Stimulated activated CD8-positive, alpha-beta memory T cell treated with anti-CD3 and anti-CD28 coated beads, Interleukin-12 subunit alpha, Interleukin-12 subunit beta, amount 100 ng/mL, for 4 hours (primary cell): ENCODE results near the gene IGSF21.
"Not testable (repeated sequence)": the region's sequence is repeated elsewhere in the genome, so short reads cannot be mapped to it uniquely, and the experiment has no call there.

Source experiments
- DNase-seq: peaks from one replicate; pipeline ENCODE4 v3.0.0-alpha.2; 2020; ENCODE audit warnings: low read depth

IGSF21 gene

DNA sequence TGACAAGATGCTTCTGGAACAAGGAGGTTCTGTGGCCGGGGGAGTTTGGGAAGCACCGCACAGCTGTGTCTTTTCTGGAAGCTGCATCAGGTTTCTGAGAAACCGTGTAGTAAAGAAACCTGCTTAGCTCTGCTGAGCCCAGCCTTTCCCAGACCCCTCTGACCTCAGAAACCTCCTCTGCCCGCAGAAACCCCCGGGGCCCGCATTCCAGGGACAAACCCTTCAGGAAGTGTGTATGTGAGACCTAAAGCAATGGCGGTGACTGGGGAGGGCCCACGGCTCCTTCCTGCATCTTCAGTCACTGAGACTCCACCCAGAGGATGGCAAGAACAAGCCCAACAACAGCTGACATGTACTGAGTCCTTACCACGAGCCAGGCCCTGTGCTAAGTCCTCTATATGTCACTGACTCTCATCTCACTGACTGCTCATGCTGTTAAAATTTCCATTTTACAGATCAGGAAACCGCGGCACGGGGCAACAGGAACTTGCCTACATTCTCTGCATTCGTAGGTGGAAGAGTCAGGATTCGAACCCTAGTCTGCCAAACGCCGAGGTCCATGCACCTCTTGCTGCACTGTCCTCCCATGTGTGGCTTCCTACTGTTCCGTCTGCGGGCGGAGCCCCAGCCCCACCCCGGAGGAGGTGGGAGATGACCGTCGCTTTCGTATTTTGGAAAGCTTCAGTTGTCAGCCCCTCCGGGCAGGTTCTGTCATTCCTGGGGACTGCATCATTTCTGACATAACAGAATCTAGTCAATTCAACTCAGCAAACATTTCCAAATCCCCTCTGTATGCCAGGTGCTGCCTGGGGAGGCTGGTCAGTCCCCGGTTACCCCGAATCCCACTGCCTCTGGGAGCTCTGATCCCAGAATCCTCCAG, 299.8 kb downstream of the IGSF21 start:
- no peak for DNase-seq

DNA sequence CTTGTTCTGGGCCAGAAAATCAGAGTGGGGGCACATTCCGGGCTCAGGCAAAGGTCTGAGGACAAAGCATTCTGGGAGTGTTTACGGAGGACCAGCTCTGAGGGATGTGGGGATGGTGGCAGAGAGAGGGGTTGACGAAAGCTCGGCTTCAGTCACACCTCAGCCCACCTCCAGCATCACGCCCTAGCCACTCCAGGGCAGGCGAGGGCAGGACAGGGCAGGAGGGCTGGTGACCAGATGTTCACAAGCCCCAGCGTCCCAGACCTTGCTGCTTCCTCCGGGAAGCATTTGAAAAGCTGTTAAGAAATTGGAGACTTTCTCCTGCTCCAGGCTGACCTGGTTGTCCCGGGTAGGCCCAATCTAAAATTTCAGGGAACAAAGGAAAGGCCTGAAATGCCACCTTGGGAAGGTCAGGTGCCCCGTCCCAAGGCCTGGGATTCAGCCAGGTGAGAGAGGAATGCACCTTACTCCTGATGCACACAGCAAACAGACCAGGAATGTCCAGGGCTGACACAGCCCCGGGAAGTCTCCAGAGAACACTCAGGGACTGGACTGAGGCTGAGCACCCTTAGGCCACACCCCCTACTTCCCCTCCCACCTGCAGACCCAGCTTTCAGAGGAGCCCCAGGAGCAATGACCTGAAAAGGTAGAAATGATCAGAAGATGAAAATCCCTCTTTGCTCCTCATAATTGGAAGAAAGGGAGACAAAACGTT, 301.2 kb downstream of the IGSF21 start:
- DNase-seq: no peak

DNA sequence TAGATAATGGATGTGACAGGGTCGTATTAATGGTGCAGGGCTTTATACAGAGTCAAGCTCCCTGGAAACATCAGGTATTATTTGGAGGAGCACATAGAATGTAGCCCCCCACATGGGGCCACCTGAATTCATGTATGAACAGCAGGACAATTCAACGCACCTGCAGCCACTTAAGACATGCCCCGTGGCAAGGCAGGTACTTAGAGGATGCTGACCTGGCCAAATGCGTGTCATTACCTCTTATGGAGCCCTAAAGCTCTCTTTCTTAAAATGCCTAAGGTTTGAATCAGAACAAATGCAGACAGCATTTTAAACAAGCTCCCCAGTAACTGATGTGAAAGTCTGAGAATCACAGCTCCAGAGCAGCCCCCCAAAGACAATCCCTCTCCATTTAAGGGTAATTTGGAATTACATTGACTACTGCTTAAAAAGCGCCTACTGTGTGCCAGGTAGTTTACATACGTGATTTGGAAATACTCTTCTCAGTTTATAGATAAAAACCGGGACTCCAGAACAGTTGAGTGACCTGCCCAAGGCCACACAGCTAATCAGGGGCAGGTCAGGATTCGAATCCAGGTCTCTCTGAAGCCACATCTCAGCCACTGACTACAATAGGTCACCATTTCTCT, 302.1 kb downstream of the IGSF21 start:
- no peak for DNase-seq

DNA sequence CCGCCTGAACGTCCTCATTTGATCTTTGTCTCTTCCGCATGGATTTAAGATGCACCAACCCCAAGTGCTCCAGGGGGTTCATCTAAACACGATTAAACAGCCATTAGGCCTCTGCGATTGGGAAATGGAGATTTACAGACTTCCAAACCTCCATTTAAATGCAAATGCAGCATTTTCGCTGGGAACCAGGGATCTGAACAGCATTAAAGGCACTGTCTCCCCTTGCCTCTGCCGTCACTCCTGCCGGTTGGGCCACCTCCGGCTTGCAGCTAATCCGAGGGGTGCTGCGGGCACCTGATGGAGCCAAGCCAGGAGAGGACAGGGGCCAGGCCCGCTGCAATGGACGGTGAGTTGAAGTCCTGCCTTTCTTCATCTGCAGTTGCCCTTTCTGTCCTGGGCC, 302.8 kb downstream of the IGSF21 start:
- DNase-seq: no peak

DNA sequence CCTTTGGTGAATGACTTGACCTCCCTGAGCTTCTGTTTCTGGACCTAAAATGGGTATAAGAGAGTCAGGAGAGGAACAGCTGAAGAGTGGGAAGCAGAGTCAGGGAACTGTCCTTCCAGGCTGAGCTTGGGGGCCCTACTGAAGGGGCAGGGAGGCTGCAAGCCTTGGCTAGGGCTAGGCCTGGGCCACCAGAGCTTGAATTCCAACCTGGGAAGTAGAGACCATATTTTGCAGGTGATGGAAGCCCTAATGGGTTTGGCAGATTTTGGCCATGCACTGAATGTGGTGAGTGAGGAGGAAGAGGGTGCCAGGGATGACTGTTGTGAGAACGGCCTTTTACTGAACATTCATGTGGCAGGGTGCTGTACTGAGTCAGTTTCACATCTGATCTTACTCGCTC, 303.7 kb downstream of the IGSF21 start:
- DNase-seq: no peak

DNA sequence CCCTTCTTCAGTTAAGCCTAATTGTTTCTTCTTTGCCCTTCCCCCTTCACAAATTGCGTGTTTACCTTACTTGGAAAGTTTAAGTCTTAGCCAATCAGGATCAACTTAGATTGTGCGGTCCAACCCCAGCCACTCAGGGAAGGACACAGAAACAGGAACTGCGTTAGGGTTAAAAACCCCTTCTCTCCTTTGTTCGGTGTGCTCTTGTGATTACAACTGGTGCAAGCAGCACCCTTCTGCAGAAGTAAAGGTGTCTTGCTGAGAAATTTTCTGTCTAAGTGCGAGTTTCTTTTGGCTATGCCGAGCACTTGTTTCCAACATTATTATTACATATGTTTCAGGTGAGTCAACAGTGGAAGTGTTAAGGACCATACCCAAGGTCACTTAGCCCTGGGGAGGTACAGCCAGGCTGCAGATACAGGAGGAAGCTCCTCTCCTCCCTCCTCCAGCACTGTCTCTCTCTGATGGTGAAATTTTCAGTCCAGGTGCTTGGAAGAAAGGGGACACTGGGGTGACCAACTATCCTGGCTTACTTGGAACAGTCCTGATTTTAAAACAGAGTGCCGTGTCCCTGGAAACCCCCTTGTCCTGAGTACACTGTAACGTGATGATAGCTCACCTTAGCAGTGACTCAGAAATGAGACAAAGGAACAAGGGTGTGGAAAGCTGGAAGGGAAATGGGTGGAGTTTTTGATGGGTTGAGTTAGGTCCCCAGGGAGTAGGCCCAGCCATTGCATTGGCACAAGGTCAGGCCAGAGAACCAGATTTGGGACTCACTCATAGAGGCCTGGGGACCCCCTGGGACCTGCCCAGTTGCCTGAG, 304.4 kb downstream of the IGSF21 start:
- DNase-seq: no peak

DNA sequence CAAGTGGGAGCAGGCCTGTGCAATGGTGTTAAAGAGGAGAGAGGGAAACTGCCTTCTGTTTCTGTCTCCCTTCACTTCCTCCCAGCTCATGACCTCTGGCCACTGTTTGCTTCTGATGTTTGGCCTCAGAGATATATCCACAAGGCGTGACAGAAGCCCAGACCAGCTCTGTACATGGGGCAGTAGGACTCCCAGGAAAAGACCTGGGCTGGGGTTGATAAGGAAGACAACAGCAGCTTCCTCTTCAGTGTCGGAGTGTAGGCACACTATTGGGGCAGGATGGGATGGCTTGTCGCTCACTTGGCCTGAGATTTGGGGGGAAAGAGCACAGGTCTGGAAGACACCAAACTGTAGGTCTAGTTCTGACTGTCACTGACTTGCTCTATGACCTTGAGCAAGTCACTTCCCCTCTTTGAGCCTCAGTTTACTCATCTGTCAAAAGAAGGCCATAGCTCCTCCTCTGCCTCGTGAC, 305.3 kb downstream of the IGSF21 start:
- no peak for DNase-seq

DNA sequence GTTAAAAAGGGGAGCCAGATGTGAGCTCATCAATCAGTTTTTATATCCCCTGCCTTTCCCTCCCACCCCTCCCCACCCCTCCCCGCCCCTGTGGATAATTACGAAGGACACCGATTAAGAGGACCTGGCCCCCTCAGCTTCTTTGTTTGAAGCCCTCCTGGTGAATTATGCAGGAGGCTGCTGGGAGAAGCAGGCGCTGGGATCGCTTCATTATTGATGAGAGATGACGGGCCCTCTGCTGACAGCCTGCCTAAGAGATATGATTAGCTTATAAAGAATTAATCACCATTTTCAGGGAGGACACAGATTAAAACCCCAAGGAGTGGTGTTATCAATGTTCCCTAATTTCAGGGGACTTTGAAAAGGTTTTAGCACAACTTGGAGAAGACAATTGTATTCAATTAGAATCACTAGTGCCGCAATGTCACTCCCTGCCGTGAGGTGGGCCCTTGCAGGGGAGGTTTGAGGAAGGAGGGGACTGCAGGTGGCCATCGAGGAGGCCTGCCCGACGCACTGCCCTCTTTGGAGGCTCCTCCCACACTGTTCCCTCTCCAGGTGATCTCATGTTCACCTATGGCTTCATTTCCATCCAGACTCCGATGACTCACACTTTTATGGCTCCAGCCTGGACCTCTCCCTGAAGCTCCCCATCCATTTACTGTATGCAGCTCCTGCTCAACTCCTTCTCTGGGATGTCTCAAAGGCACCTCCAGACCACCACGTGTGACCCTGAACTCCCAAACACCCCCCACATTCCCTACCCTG, 306.1 kb downstream of the IGSF21 start:
- DNase-seq: no peak

DNA sequence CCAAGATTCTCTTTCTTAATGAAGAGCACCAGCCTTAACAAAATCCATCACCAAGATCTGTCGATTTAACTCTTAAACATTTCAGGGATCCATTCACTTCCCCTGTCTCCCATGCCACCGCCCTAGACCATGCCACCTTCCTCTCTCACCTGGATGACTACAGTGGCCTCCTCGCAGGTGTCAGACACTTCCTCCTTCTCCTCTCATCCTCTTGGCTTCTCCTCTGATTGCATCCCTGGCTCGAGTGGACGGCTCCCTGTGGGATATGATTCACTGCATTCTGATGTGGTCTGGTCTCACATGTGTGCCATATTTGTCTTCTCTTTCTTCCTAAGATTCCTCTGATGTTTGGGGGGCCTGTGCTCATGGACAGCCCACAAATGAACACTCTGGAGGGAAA, 306.7 kb downstream of the IGSF21 start:
- no peak for DNase-seq

DNA sequence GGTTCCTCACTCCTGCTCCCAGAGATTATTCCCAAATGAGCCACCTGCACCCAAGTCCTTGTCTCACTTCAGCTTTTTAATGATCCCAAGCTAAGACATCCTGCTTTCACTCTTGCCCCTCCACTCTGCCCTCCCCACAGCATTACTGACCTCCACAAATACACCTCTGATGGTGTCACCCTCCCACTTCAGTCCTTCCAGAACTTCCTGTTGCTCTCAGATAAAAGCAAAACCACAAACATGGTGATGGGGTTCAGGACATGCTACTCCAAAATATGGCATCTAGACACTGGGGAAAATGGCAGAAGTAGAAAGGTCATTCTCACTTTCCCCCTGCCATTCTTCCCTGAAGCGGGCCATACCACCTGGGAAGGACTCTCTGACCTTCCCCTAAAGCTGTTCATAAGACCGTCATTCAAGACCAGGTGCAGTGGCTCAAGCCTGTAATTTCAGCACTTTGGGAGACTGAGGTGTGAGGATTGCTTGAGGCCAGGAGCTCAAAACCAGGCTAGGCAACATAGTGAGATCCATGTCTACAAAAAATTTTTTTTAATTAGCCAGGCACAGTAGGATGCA, 307.4 kb downstream of the IGSF21 start:
- no peak for DNase-seq

DNA sequence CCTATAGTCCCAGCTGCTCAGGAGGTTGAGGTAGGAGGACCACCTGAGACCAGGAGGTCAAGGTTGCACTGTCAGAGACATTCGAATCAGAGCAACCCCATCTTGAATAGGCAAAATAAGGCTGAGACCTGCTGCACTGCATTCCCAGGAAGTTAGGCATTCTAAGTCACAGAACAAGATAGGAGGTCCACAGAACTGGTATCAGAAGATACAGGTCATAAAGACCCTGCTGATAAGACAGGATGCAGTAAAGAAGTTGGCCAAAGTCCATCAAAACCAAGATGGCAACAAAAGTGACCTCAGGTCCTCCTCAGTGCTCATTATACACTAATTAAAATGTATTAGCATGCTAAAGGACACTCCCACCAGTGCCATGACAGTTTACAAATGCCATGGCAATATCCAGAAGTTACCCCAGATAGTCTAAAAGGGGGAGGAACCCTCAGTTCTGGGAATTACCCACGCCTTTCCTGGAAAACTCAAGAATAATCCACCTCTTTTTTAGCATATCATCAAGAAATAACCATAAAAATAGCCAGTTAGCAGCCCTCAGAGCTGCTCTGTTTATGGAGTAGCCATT, 307.9 kb downstream of the IGSF21 start:
- DNase-seq: no peak

DNA sequence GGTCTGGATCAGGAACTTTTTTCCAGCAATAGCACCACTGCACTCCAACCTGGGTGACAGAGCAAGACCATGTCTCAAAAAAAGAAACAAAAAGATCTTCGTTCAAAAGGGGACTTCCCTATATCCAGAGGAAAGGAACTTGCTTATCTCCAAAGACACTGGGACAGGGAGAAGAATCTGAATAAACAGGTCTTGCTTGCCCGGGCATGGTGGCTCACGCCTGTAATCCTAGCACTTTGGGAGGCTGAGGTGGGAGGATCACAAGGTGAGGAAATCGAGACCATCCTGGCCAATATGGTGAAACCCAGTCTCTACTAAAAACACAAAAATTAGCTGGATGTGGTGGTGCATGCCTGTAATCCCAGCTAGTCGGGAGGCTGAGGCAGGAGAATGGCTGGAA, 308.5 kb downstream of the IGSF21 start:
- DNase-seq: not testable (repeated sequence)

DNA sequence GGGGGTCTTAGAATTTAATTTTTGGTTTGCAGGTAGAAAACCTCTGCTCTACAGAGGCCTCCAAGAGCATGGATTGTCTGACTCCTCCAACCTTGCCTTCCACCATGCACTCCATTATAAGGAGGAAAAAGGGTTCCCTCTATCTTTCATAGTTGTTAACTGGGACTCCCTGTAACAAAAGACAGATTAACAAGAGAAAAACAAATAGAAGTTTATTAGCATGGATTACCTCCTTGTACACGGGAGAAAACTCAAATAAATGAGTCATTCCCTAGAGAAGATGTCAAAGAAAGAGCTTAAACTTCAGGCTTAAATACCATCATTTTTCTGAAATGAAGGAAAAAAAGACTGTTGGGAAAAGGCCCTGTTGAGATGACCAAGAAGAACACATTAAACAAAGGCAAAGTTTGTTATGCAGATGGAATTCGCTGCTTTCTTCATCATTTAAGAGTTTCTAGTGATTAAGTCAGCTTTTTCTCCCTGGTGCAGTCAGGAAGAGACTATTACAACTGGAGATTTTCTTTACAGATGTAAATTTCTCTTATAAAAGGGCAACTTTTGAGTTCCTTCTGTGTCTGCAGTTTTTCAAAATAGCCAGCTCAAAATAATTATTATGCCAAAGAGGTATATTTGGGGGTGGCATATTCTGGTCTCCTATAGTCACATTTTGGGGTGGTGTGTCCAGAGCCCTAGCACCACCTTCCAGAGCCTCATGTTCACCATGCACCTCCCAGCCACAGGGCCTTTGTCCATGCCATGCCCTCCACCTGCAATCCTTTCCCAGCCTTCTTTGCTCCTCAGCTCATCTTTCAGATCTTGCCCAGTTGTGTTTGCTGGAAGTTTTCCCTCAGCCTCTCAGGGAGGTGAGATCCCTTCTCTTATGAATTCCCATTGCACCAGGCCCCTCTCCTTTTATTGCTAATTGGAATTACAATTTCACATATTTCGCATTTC, 310.0 kb downstream of the IGSF21 start:
- DNase-seq: no peak

DNA sequence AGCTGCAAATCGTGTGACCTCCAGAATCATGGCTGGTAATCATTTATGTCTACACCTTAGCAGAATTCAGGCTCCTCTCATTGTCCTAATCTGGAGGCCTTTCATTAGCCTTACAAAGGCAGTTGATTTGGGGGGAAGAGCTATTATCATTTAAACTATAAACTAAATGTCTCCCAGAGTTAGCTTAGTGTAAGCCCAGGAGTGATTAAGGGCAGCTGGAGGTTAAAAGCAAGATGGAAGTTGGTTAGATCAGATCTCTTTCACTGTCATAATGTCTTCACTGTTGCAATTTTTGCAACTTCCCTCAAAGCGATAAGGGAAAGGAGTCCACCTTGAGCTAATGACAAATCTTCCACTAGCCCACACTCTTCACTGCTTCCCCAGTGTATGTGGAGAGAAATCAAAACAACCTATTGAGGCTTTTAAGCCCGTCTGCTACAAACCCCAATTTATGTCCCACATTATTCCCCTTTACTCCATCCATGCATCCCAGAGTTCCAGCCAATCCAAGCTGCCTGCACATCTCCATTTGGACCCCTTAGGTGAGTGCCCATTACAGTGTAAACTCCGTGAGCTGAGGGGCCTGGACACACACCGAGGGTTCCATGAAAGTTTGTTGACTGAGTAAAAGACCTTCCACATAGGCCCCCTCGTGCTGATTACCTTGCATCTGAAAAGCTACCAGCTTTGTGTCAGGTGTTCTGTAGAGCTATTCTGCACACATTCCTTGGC, 311.7 kb downstream of the IGSF21 start:
- no peak for DNase-seq

DNA sequence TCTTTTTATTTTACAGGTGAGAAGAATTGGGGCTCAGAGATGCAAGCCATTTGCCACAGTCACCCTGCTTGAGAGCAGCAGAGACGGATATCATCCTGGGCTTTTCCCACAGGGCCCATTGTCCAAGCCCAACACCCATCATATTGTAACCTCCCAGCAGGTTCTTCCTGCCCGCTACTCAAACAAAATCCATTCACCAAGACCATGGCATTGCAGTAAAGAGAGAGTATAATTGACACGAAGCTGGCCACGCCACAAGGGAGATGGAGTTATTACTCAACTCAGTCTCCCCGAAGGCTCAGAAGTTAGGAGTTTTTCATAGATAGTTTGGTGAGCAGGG, 312.2 kb downstream of the IGSF21 start:
- DNase-seq: no peak

DNA sequence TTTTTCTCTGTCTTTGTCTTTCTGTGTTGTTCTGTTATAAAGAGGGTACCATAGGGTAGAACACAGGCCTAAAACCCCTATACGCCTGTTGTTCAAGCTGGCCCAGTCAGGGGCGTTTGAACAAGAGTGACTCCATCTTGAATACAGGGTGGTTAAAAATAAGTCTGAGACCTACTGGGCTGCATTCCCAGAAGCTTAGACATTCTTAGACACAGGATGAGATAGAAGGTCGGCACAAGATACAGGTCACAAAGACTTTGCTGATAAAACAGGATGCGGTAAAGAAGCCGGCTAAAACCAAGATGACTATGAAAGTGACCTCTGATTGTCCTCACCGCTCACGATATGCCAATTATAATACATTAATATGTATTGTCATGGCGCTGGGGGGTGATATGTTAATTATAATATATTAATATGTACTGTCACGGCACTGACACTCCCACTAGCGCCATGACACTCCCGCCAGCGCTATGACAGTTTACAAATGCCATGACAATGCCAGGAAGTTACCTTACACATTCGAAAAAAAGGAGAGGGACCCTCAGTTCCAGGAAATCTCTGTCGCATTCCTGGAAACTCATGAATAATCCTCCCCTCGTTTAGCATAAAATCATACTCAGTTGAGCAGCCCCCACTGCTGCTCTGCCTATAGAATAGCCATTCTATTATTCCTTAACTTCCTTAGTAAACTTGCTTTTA, 314.6 kb downstream of the IGSF21 start:
- DNase-seq: no peak

DNA sequence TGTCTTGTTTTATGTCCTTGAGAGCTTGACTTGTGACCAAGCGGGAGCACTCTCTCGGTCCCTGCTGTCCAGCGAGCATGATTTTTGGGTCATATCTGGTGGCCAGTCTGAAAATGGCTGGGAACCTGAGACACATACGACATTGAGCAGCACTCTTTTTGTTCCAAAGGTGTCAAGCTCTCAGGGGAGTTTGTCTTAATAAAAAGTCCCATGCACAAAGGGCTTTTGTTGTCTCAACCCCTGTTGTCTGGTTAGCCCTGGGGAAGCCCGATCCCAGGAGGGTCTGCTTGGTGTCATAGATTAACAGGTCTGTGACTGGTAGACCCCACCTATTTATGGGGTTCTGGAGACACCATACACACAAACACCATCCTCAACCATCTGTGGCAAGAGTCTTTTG, 315.4 kb downstream of the IGSF21 start:
- DNase-seq: no peak

DNA sequence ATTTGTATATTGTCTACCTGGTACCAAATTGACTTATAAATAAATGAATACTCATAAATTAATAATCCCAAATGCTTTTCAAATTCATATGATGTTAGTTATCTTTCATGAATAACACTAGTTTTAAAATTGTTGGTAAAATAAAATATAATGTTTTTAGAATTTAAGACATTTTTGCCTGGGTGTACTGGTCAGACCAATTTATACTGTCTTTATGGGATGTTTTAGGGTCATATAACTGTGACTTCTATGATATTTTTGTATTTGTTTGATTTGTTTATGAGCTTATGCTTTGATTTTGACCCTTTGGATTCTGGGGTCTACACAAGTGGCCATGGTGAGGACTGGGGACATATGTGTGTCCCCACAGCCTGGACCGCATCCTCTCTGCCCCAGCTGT, 319.0 kb downstream of the IGSF21 start:
- DNase-seq: no peak
